WERI-Rb-1 (cell line): ENCODE results near the gene TPM1.
"Not testable (repeated sequence)": the region's sequence is repeated elsewhere in the genome, so short reads cannot be mapped to it uniquely, and the experiment has no call there.

ENCODE experiments used
- DNase-seq: peaks from one replicate; pipeline ENCODE4 v3.0.0-alpha.2; 2020
- H3K27ac ChIP-seq: fragments of 250-450 bp; sonication (Bioruptor Pico); 2 replicates; pipeline ENCODE4 v1.5.1; 2020; ENCODE audit warnings: mild to moderate bottlenecking, moderate library complexity
- H3K27me3 ChIP-seq: fragments of 250-450 bp; sonication (Bioruptor Pico); 2 replicates; pipeline ENCODE4 v1.5.1; 2021; ENCODE audit warnings: mild to moderate bottlenecking, low read depth, moderate library complexity; ENCODE audit not compliant: insufficient read depth, severe bottlenecking
- H3K36me3 ChIP-seq: fragments of 250-450 bp; sonication (Bioruptor Pico); 2 replicates; pipeline ENCODE4 v1.5.1; 2020; ENCODE audit warnings: mild to moderate bottlenecking, moderate library complexity
- H3K4me3 ChIP-seq: 2 replicates; pipeline ENCODE4 v1.5.1; 2011; ENCODE audit warnings: low read depth, mild to moderate bottlenecking, control low read depth, low read length
- H3K9me3 ChIP-seq: fragments of 250-450 bp; sonication (Bioruptor Pico); 2 replicates; pipeline ENCODE4 v1.5.1; 2021; ENCODE audit warnings: mild to moderate bottlenecking, moderate library complexity; ENCODE audit not compliant: severe bottlenecking
- CTCF ChIP-seq: IDR thresholded peaks from 2 replicates; pipeline ENCODE4 v1.5.1; 2011; ENCODE audit warnings: low read depth, mild to moderate bottlenecking, control low read depth, inconsistent platforms, low read length

Gene TPM1

GRCh38 chr15:63094495-63094931 is 52.0 kb downstream of the TPM1 start:
- no peak overlapping the region for H3K4me3 ChIP-seq
- no peak overlapping the region for H3K27ac ChIP-seq
- no peak for DNase-seq
- no peaks in the 10 kb centered on the region for H3K9me3 ChIP-seq
- no peaks in the 10 kb centered on the region for H3K27me3 ChIP-seq
- no peaks in the 10 kb centered on the region for H3K36me3 ChIP-seq
- no peak for TF ChIP-seq CTCF

- DNase-seq: no peak
Observed at GRCh38 chr15:63096178-63096577, 53.6 kb downstream of the TPM1 start.

GRCh38 chr15:63098901-63099300 is 56.4 kb downstream of the TPM1 start:
- not testable (repeated sequence) for H3K9me3 ChIP-seq, H3K27ac ChIP-seq, H3K27me3 ChIP-seq, DNase-seq, H3K4me3 ChIP-seq, H3K36me3 ChIP-seq

More at GRCh38 chr15:63096178-63096577, 53.6 kb downstream of the TPM1 start:
- no peak overlapping the region for H3K27ac ChIP-seq
- no peaks in the 10 kb centered on the region for H3K27me3 ChIP-seq
- H3K9me3 ChIP-seq: peaks cover 6% of the 10 kb centered on the region
- no peak for TF ChIP-seq CTCF
- H3K4me3 ChIP-seq: no peak overlapping the region
- H3K36me3 ChIP-seq: no peaks in the 10 kb centered on the region

- DNase-seq, H3K27me3 ChIP-seq: not testable (repeated sequence)
Observed at GRCh38 chr15:63099581-63099980, 57.0 kb downstream of the TPM1 start.

GRCh38 chr15:63103416-63103815 is 60.9 kb downstream of the TPM1 start:
- no peak for DNase-seq
- no peaks in the 10 kb centered on the region for H3K36me3 ChIP-seq
- H3K9me3 ChIP-seq: peaks cover 6% of the 10 kb centered on the region
- TF ChIP-seq CTCF: no peak
- H3K27me3 ChIP-seq: no peaks in the 10 kb centered on the region
- no peak overlapping the region for H3K27ac ChIP-seq
- H3K4me3 ChIP-seq: no peak overlapping the region

More at GRCh38 chr15:63099581-63099980, 57.0 kb downstream of the TPM1 start:
- not testable (repeated sequence) for H3K4me3 ChIP-seq, H3K27ac ChIP-seq, H3K36me3 ChIP-seq, H3K9me3 ChIP-seq

- no peak overlapping the region for H3K4me3 ChIP-seq
- H3K9me3 ChIP-seq: peaks cover 6% of the 10 kb centered on the region
- H3K27ac ChIP-seq: no peak overlapping the region
- H3K36me3 ChIP-seq: no peaks in the 10 kb centered on the region
- no peak for TF ChIP-seq CTCF
- DNase-seq: no peak
- no peaks in the 10 kb centered on the region for H3K27me3 ChIP-seq
Observed at GRCh38 chr15:63104727-63105126, 62.2 kb downstream of the TPM1 start.

- not testable (repeated sequence) for H3K4me3 ChIP-seq, H3K9me3 ChIP-seq, H3K27ac ChIP-seq, DNase-seq, H3K36me3 ChIP-seq, H3K27me3 ChIP-seq
Observed at GRCh38 chr15:63105354-63105753, 62.8 kb downstream of the TPM1 start.
